WERI-Rb-1 (cell line): ENCODE measurements around the gene CRABP1.

Experiments used
- DNase-seq: peaks from one replicate; pipeline ENCODE4 v3.0.0-alpha.2; 2020
- H3K27ac ChIP-seq: fragments of 250-450 bp; sonication (Bioruptor Pico); 2 replicates; pipeline ENCODE4 v1.5.1; 2020; ENCODE audit warnings: mild to moderate bottlenecking, moderate library complexity
- H3K27me3 ChIP-seq: fragments of 250-450 bp; sonication (Bioruptor Pico); 2 replicates; pipeline ENCODE4 v1.5.1; 2021; ENCODE audit warnings: mild to moderate bottlenecking, low read depth, moderate library complexity; ENCODE audit not compliant: insufficient read depth, severe bottlenecking
- H3K36me3 ChIP-seq: fragments of 250-450 bp; sonication (Bioruptor Pico); 2 replicates; pipeline ENCODE4 v1.5.1; 2020; ENCODE audit warnings: mild to moderate bottlenecking, moderate library complexity
- H3K4me3 ChIP-seq: 2 replicates; pipeline ENCODE4 v1.5.1; 2011; ENCODE audit warnings: low read depth, mild to moderate bottlenecking, control low read depth, low read length
- H3K9me3 ChIP-seq: fragments of 250-450 bp; sonication (Bioruptor Pico); 2 replicates; pipeline ENCODE4 v1.5.1; 2021; ENCODE audit warnings: mild to moderate bottlenecking, moderate library complexity; ENCODE audit not compliant: severe bottlenecking
- TF ChIP-seq, protein P1 (sequence below): IDR thresholded peaks from 2 replicates; pipeline ENCODE4 v1.5.1; 2011; ENCODE audit warnings: low read depth, mild to moderate bottlenecking, control low read depth, inconsistent platforms, low read length

The CRABP1 gene

GRCh38 chr15:78397382-78397781 lies 57.2 kb downstream of the CRABP1 start:
- H3K27ac ChIP-seq: no peak overlapping the region
- no peak overlapping the region for H3K4me3 ChIP-seq
- no peaks in the 10 kb centered on the region for H3K36me3 ChIP-seq
- TF ChIP-seq, protein P1, sequence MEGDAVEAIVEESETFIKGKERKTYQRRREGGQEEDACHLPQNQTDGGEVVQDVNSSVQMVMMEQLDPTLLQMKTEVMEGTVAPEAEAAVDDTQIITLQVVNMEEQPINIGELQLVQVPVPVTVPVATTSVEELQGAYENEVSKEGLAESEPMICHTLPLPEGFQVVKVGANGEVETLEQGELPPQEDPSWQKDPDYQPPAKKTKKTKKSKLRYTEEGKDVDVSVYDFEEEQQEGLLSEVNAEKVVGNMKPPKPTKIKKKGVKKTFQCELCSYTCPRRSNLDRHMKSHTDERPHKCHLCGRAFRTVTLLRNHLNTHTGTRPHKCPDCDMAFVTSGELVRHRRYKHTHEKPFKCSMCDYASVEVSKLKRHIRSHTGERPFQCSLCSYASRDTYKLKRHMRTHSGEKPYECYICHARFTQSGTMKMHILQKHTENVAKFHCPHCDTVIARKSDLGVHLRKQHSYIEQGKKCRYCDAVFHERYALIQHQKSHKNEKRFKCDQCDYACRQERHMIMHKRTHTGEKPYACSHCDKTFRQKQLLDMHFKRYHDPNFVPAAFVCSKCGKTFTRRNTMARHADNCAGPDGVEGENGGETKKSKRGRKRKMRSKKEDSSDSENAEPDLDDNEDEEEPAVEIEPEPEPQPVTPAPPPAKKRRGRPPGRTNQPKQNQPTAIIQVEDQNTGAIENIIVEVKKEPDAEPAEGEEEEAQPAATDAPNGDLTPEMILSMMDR: no peak
- H3K9me3 ChIP-seq: no peaks in the 10 kb centered on the region
- no peak for DNase-seq
- no peaks in the 10 kb centered on the region for H3K27me3 ChIP-seq
